ENCODE results near the gene ZNHIT1. TPM values are rescaled to one million over a fixed set of nuclear protein-coding genes. Genes with fewer than 3 reads are reported as not detected.
"Not testable (repeated sequence)": the region's sequence is repeated elsewhere in the genome, so short reads cannot be mapped to it uniquely, and the experiment has no call there.

Gene ZNHIT1
- total and polyA plus RNA-seq, 4 donors, result 52.7 to 149 (median 92.4) TPM

DNA sequence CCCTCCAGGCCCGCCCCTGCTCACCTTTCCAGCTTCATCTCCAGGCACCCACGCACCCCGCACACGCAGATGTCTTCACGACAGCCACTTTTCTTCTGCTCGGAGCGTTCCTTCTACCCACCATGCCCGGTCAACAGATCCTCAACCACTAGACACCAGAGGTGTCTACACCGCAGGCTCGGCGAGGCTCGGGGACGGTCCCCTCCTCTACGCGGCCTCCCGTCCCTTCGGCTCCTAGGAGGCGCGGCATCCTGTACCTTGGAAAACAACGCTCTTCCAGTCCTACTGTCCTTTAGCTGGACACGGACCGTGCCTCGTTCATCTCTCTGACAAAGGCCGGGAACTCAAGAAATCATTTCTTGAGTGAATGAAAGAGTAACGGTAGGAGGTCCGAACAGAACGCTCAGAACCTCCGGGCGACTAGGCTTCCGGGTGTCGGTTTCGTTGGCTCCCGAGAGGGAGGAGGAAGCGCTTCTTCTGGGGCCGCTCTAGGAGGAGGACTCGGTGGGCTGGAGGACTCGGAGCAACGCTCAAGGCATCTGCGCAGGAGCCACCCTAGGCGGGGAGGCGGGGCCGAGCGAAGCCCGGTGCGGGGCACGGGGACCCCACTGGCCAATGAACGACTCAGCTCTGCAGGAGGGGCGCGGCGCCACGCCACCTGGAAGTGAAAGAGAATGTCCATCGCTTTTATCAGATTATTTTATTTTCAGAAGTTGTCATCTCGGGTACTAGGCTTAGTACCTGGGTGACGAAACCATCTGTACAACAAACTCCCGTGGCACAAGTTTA, 34.1 kb downstream of the ZNHIT1 start:
- H3K9me3 ChIP-seq (ENCODE audit: control insufficient read depth in 4 of 4, low read length in 3 of 4), result no peaks in the 10 kb centered on the region
- TF ChIP-seq EGR1 (IDR thresholded peaks at IDR 0.05; ENCODE audit: low read depth in 2 of 2), result peak in 1 of 2 donors; percentile 44
- peak; percentile 18 for TF ChIP-seq TAF1 (conservative IDR thresholded peaks at IDR 0.05)
- TF ChIP-seq RXRA (IDR thresholded peaks at IDR 0.05), result no peak
- no peak for TF ChIP-seq JUND (IDR thresholded peaks at IDR 0.05)
- TF ChIP-seq, protein P1, sequence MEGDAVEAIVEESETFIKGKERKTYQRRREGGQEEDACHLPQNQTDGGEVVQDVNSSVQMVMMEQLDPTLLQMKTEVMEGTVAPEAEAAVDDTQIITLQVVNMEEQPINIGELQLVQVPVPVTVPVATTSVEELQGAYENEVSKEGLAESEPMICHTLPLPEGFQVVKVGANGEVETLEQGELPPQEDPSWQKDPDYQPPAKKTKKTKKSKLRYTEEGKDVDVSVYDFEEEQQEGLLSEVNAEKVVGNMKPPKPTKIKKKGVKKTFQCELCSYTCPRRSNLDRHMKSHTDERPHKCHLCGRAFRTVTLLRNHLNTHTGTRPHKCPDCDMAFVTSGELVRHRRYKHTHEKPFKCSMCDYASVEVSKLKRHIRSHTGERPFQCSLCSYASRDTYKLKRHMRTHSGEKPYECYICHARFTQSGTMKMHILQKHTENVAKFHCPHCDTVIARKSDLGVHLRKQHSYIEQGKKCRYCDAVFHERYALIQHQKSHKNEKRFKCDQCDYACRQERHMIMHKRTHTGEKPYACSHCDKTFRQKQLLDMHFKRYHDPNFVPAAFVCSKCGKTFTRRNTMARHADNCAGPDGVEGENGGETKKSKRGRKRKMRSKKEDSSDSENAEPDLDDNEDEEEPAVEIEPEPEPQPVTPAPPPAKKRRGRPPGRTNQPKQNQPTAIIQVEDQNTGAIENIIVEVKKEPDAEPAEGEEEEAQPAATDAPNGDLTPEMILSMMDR (IDR thresholded peaks at IDR 0.05; ENCODE audit: low read depth, low read length, missing input control), result no peak
- TF ChIP-seq RAD21 (IDR thresholded peaks at IDR 0.05), result peak in 1 of 2 donors; percentile 50
- peak; percentile 53 to 89 for TF ChIP-seq GABPA (IDR thresholded peaks at IDR 0.05 in 1 of 2, conservative IDR thresholded peaks at IDR 0.05 in 1 of 2)
- TF ChIP-seq HNF4A (conservative IDR thresholded peaks at IDR 0.05), result peak in 1 of 2 donors; percentile 28
- TF ChIP-seq, protein P2, sequence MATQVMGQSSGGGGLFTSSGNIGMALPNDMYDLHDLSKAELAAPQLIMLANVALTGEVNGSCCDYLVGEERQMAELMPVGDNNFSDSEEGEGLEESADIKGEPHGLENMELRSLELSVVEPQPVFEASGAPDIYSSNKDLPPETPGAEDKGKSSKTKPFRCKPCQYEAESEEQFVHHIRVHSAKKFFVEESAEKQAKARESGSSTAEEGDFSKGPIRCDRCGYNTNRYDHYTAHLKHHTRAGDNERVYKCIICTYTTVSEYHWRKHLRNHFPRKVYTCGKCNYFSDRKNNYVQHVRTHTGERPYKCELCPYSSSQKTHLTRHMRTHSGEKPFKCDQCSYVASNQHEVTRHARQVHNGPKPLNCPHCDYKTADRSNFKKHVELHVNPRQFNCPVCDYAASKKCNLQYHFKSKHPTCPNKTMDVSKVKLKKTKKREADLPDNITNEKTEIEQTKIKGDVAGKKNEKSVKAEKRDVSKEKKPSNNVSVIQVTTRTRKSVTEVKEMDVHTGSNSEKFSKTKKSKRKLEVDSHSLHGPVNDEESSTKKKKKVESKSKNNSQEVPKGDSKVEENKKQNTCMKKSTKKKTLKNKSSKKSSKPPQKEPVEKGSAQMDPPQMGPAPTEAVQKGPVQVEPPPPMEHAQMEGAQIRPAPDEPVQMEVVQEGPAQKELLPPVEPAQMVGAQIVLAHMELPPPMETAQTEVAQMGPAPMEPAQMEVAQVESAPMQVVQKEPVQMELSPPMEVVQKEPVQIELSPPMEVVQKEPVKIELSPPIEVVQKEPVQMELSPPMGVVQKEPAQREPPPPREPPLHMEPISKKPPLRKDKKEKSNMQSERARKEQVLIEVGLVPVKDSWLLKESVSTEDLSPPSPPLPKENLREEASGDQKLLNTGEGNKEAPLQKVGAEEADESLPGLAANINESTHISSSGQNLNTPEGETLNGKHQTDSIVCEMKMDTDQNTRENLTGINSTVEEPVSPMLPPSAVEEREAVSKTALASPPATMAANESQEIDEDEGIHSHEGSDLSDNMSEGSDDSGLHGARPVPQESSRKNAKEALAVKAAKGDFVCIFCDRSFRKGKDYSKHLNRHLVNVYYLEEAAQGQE (IDR thresholded peaks at IDR 0.05), result peak; percentile 50
- TF ChIP-seq SP1 (IDR thresholded peaks at IDR 0.05), result peak; percentile 72
- TF ChIP-seq, protein P3, sequence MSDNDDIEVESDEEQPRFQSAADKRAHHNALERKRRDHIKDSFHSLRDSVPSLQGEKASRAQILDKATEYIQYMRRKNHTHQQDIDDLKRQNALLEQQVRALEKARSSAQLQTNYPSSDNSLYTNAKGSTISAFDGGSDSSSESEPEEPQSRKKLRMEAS (IDR thresholded peaks at IDR 0.05), result peak; percentile 43
- no peak for TF ChIP-seq FOXA1 (IDR thresholded peaks at IDR 0.05)
- peak; percentile 71 for TF ChIP-seq YY1 (IDR thresholded peaks at IDR 0.05)
- TF ChIP-seq, protein P4, sequence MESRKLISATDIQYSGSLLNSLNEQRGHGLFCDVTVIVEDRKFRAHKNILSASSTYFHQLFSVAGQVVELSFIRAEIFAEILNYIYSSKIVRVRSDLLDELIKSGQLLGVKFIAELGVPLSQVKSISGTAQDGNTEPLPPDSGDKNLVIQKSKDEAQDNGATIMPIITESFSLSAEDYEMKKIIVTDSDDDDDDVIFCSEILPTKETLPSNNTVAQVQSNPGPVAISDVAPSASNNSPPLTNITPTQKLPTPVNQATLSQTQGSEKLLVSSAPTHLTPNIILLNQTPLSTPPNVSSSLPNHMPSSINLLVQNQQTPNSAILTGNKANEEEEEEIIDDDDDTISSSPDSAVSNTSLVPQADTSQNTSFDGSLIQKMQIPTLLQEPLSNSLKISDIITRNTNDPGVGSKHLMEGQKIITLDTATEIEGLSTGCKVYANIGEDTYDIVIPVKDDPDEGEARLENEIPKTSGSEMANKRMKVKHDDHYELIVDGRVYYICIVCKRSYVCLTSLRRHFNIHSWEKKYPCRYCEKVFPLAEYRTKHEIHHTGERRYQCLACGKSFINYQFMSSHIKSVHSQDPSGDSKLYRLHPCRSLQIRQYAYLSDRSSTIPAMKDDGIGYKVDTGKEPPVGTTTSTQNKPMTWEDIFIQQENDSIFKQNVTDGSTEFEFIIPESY (IDR thresholded peaks at IDR 0.05), result peak; percentile 51
- TF ChIP-seq, protein P5, sequence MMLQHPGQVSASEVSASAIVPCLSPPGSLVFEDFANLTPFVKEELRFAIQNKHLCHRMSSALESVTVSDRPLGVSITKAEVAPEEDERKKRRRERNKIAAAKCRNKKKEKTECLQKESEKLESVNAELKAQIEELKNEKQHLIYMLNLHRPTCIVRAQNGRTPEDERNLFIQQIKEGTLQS (IDR thresholded peaks at IDR 0.05), result peak; percentile 37
- WGBS, result under 1% methylated on average over 55 of the region's 55 CpGs
- peak overlapping the region; percentile 65 to 72 for H3K27ac ChIP-seq (ENCODE audit: low read depth in 1 of 2, low read length in 2 of 2)
- peaks cover 0 to 20% (median 12%) of the 10 kb centered on the region in 4 donors for H3K4me1 ChIP-seq (ENCODE audit: control insufficient read depth in 4 of 4, insufficient read depth in 4 of 4, low read length in 3 of 4)
- peak overlapping the region; percentile 62 to 70 for H3K9ac ChIP-seq (ENCODE audit: low read depth in 1 of 2, low read length in 2 of 2)
- no peaks in the 10 kb centered on the region for H3K27me3 ChIP-seq (ENCODE audit: control insufficient read depth in 4 of 4, insufficient read depth in 4 of 4, low read length in 3 of 4)
- peak overlapping the region; percentile 64 to 98 (median 79) for H3K4me3 ChIP-seq (ENCODE audit: low read depth in 1 of 3, low read length in 3 of 3)
- peak; percentile 98 for DNase-seq (ENCODE audit: low spot score)
- H3K36me3 ChIP-seq (ENCODE audit: control insufficient read depth in 4 of 4, insufficient read depth in 3 of 4, low read depth in 1 of 4, low read length in 3 of 4), result peaks cover 0 to 5% (median 1%) of the 10 kb centered on the region in 4 donors

DNA sequence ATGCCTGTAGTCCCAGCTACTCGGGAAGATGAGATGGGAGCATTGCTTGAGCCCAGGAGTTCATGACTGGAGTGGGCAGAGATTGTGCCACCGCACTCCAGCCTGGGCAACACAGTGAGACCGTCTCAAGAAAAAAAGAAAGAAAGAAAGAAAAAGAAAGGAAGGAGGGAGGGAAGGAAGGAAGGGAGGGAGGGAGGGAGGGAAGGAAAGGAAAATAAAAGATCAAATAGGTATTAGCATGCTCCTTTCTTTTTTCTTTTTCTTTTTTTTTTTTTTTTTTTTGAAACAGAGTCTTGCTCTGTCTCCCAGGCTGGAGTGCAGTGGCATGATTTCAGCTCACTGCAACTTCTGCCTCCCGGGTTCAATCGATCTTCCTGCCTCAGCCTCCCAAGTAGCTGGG, 35.2 kb downstream of the ZNHIT1 start:
- H3K27ac ChIP-seq (ENCODE audit: low read depth in 1 of 2, low read length in 2 of 2); H3K36me3 ChIP-seq (ENCODE audit: control insufficient read depth in 4 of 4, insufficient read depth in 3 of 4, low read depth in 1 of 4, low read length in 3 of 4); H3K9me3 ChIP-seq (ENCODE audit: control insufficient read depth in 4 of 4, low read length in 3 of 4); DNase-seq (ENCODE audit: low spot score); H3K27me3 ChIP-seq (ENCODE audit: control insufficient read depth in 4 of 4, insufficient read depth in 4 of 4, low read length in 3 of 4); H3K9ac ChIP-seq (ENCODE audit: low read depth in 1 of 2, low read length in 2 of 2); H3K4me3 ChIP-seq (ENCODE audit: low read depth in 1 of 3, low read length in 3 of 3): not testable (repeated sequence)
- H3K4me1 ChIP-seq (ENCODE audit: control insufficient read depth in 4 of 4, insufficient read depth in 4 of 4, low read length in 3 of 4), result peaks cover 0 to 20% (median 12%) of the 10 kb centered on the region in 4 donors
- 92% methylated on average over 5 of the region's 5 CpGs for WGBS

All from liver (tissue), 9 donors.